H1 (cell line): ENCODE results near the gene SWT1. TPM values are rescaled to one million over a fixed set of nuclear protein-coding genes. Genes with fewer than 3 reads are reported as not detected.

ENCODE experiments used
- CTCF ChIA-PET: fragments of 300-600 bp; sonication (Branson Sonifier 250); formaldehyde crosslinking; loops from one replicate; lab custom pipeline; 2021; ENCODE audit not compliant: partially characterized antibody; lab: Charles Lee
- POLR2A ChIA-PET: fragments of 300-600 bp; sonication (Branson Sonifier 250); formaldehyde crosslinking; loops from one replicate; lab custom pipeline; 2021; ENCODE audit warnings: inconsistent platforms; ENCODE audit not compliant: partially characterized antibody; lab: Charles Lee
- DNase-seq, 2 experiments: peaks; one replicate each; pipeline versions ENCODE4 v3.0.0 to v3.0.0-alpha.2; 2010 to 2022; ENCODE audit warnings: low spot score in 2 of 2, low read depth in 1 of 2, mixed read lengths in 1 of 2
- FAIRE-seq: peaks from 2 replicates; lab custom pipeline; 2011; peaks lifted over from hg19 to GRCh38; lab: Jason Lieb, UNC
- H2AFZ ChIP-seq: 2 replicates; pipeline ENCODE4 v1.8.1; 2012; ENCODE audit warnings: low read length, inconsistent platforms
- H2AK5ac ChIP-seq: 2 replicates; pipeline ENCODE4 v1.6.1; 2013; ENCODE audit warnings: low read depth, low read length
- H2BK120ac ChIP-seq: replicated peaks from 2 replicates; pipeline ENCODE3; 2013; ENCODE audit warnings: low read depth, low read length, inconsistent platforms
- H2BK12ac ChIP-seq: 2 replicates; pipeline ENCODE4 v1.6.1; 2013; ENCODE audit warnings: low read depth, low read length
- H2BK15ac ChIP-seq: 2 replicates; pipeline ENCODE4 v1.6.1; 2013; ENCODE audit warnings: low read length
- H2BK20ac ChIP-seq: 2 replicates; pipeline ENCODE4 v1.6.1; 2013; ENCODE audit warnings: low read length
- H2BK5ac ChIP-seq: 2 replicates; pipeline ENCODE4 v1.6.1; 2013; ENCODE audit warnings: low read depth, low read length
- H3K14ac ChIP-seq: 2 replicates; pipeline ENCODE4 v1.6.1; 2013; ENCODE audit warnings: inconsistent platforms; ENCODE audit not compliant: insufficient read length
- H3K18ac ChIP-seq: 2 replicates; pipeline ENCODE4 v1.6.1; 2013; ENCODE audit warnings: low read length; ENCODE audit errors: extremely low read depth
- H3K23ac ChIP-seq: 2 replicates; pipeline ENCODE4 v1.6.1; 2013; ENCODE audit warnings: inconsistent platforms; ENCODE audit not compliant: insufficient read length
- H3K23me2 ChIP-seq: 2 replicates; pipeline ENCODE4 v1.6.1; 2013; ENCODE audit warnings: low read depth, low read length
- H3K27ac ChIP-seq: 2 replicates; pipeline ENCODE4 v1.6.1; 2011; ENCODE audit warnings: low read depth, low read length, inconsistent platforms
- H3K27me3 ChIP-seq, 4 experiments: replicated peaks in 1 of 4; 1 replicate in 1 of 4; 2 replicates in 3 of 4; pipeline versions ENCODE4 v1.6.1 to v1.8.1; 2011 to 2013; ENCODE audit warnings: low read length in 3 of 4, mild to moderate bottlenecking in 3 of 4, inconsistent platforms in 2 of 4, mixed read lengths in 2 of 4, moderate library complexity in 1 of 4; ENCODE audit not compliant: control insufficient read depth in 3 of 4, insufficient read depth in 3 of 4; ENCODE audit errors: extremely low read depth in 1 of 4
- H3K36me3 ChIP-seq, 4 experiments: 2 replicates each; pipeline versions ENCODE4 v1.6.1 to v1.8.1; 2011 to 2013; ENCODE audit warnings: mild to moderate bottlenecking in 4 of 4, low read length in 3 of 4, moderate library complexity in 2 of 4, control low read depth in 1 of 4, inconsistent platforms in 1 of 4; ENCODE audit not compliant: insufficient read depth in 4 of 4, control insufficient read depth in 2 of 4
- H3K4ac ChIP-seq: replicated peaks from 2 replicates; pipeline ENCODE3; 2013; ENCODE audit warnings: low read length, low read depth, mixed read lengths, inconsistent platforms; ENCODE audit not compliant: insufficient read length
- H3K4me1 ChIP-seq, 4 experiments: replicated peaks in 1 of 4; 1 replicate in 1 of 4; 2 replicates in 3 of 4; pipeline versions ENCODE4 v1.6.1 to v1.8.1; 2011 to 2013; ENCODE audit warnings: low read length in 3 of 4, inconsistent platforms in 2 of 4, mixed read lengths in 1 of 4; ENCODE audit not compliant: insufficient read depth in 4 of 4, control insufficient read depth in 3 of 4
- H3K4me2 ChIP-seq, 2 experiments: 2 replicates each; pipeline versions ENCODE4 v1.6.1 to v1.8.1; 2011 to 2013; ENCODE audit warnings: low read depth in 2 of 2, low read length in 2 of 2, control low read depth in 1 of 2, inconsistent platforms in 1 of 2, mild to moderate bottlenecking in 1 of 2; ENCODE audit not compliant: insufficient read depth in 1 of 2
- H3K4me3 ChIP-seq, 4 experiments: fragments of 200-600, 300-600 bp in 1 of 4; sonication (generic), shearing (Covaris generic), sonication (Bioruptor Twin) in 1 of 4; 2 replicates each; pipeline versions ENCODE4 v1.5.1 to v1.8.1; 2011 to 2016; ENCODE audit warnings: low read length in 4 of 4, low read depth in 3 of 4, control low read depth in 2 of 4, inconsistent platforms in 2 of 4, mild to moderate bottlenecking in 2 of 4, mixed read lengths in 1 of 4, moderate library complexity in 1 of 4; ENCODE audit not compliant: insufficient read depth in 2 of 4; ENCODE audit errors: extremely low read depth in 1 of 4
- H3K56ac ChIP-seq: replicated peaks from 2 replicates; pipeline ENCODE3; 2013; ENCODE audit warnings: low read depth, mild to moderate bottlenecking, mixed read lengths, low read length, inconsistent platforms; ENCODE audit not compliant: insufficient read length
- H3K79me1 ChIP-seq: 2 replicates; pipeline ENCODE4 v1.6.1; 2013; ENCODE audit warnings: low read depth, low read length, control low read depth
- H3K79me2 ChIP-seq, 2 experiments: 2 replicates each; pipeline versions ENCODE4 v1.6.1 to v1.8.1; 2012 to 2013; ENCODE audit warnings: low read length in 2 of 2, mild to moderate bottlenecking in 2 of 2, inconsistent platforms in 1 of 2; ENCODE audit not compliant: insufficient read depth in 2 of 2, control insufficient read depth in 1 of 2
- H3K9ac ChIP-seq, 4 experiments: replicated peaks in 1 of 4; 1 replicate in 1 of 4; 2 replicates in 3 of 4; pipeline versions ENCODE4 v1.6.1 to v1.8.1; 2011 to 2013; ENCODE audit warnings: low read depth in 3 of 4, low read length in 3 of 4, control low read depth in 2 of 4, mild to moderate bottlenecking in 2 of 4, moderate library complexity in 2 of 4, inconsistent platforms in 1 of 4; ENCODE audit errors: extremely low read depth in 1 of 4
- H3K9me3 ChIP-seq, 2 experiments: 2 replicates each; pipeline versions ENCODE4 v1.6.1 to v1.8.1; 2012 to 2013; ENCODE audit warnings: mild to moderate bottlenecking in 2 of 2, moderate library complexity in 2 of 2, control low read depth in 1 of 2, inconsistent platforms in 1 of 2, low read depth in 1 of 2, low read length in 1 of 2, mixed read lengths in 1 of 2; ENCODE audit not compliant: insufficient read depth in 2 of 2
- H4K20me1 ChIP-seq, 2 experiments: replicated peaks in 1 of 2; 2 replicates each; pipeline versions ENCODE3 to v1.8.1; 2011 to 2013; ENCODE audit warnings: inconsistent platforms in 2 of 2, low read length in 2 of 2, mild to moderate bottlenecking in 1 of 2; ENCODE audit not compliant: insufficient read depth in 2 of 2, control insufficient read depth in 1 of 2
- H4K5ac ChIP-seq: 2 replicates; pipeline ENCODE4 v1.6.1; 2013; ENCODE audit warnings: low read length, low read depth, mixed read lengths, inconsistent platforms; ENCODE audit not compliant: insufficient read length
- H4K8ac ChIP-seq: 2 replicates; pipeline ENCODE4 v1.8.0; 2013; ENCODE audit warnings: mild to moderate bottlenecking, moderate library complexity, low read length, inconsistent platforms; ENCODE audit not compliant: insufficient read depth; ENCODE audit errors: extremely low read depth
- H4K91ac ChIP-seq: replicated peaks from 2 replicates; pipeline ENCODE3; 2013; ENCODE audit warnings: low read length, mixed read lengths, inconsistent platforms; ENCODE audit not compliant: insufficient read length
- CHD1 ChIP-seq: IDR thresholded peaks from 2 replicates; pipeline ENCODE4 v1.6.1; 2012; ENCODE audit warnings: low read depth, low read length, improper control_type of control experiment
- EGR1 ChIP-seq: IDR thresholded peaks from 2 replicates; pipeline ENCODE4 v1.6.1; 2011; ENCODE audit warnings: low read depth, low read length, borderline replicate concordance
- POU5F1 ChIP-seq: IDR thresholded peaks from 2 replicates; pipeline ENCODE4 v1.6.1; 2011; ENCODE audit warnings: low read depth, mild to moderate bottlenecking, low read length, moderate library complexity
- TAF7 ChIP-seq: optimal IDR thresholded peaks from 2 replicates; pipeline ENCODE3; 2011; ENCODE audit warnings: low read depth, mild to moderate bottlenecking, inconsistent platforms, low read length, moderate library complexity, borderline replicate concordance
- polyA plus RNA-seq, 7 experiments: library from polyadenylated mRNA; depleted of rRNA in 3 of 7; stranded (reverse) in 5 of 7; unstranded in 2 of 7; fragments of >200 nt in 5 of 7; fragments of 200-250 nt in 2 of 7; gene quantifications; 1 replicate in 5 of 7; 2 replicates in 1 of 7; 4 replicates in 1 of 7; pipeline versions ENCODE4 v1.2.1 to v1.2.3, GENCODE V29; 2011 to 2013; ENCODE audit warnings: missing spikeins in 2 of 7, mixed read lengths in 2 of 7
- total RNA-seq: library from RNA; stranded (reverse); fragmentation: NEBNext Ultra II Directional; extraction: Animal tissue kit (Norgen Biotek cat#: 25700); gene quantifications from 2 replicates; pipeline ENCODE4 v1.2.1, GENCODE V29; 2021

Gene SWT1
- total and polyA plus RNA-seq, 2 of the 8 experiments (the other 6 are each of a cell fraction or from before 2014, with no cell fraction given): 1.4 to 6.2 TPM

DNA sequence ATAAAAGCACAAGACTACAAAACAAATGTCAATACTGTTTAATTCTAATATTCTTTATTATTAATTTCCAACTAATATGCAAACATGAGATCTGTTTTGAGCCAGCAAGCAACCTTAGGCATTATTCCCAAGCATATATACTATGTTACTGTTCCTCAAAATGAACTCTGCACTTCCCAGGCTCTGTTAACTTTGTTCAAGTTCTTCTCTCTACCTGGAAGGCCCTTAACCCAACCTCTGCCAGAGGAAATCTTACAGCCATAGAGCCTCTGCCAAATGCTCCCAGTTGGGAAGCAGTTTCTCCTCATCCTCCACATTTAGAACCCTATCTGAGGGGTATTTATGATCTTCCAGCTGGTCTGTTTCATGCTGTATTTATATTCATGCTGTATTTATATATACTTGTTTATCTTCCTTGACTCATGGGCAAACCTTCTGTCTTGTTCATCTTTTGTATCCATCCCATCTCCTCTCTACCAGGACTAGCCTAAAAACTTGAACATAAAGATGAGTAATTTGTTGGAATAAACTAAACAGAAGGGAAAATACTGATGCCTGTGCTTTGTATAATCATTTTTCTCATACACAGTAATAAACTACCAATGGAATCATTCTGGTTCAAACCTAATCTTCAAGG is 154.7 kb downstream of the SWT1 start:
- H3K79me1 ChIP-seq: no peaks in the 10 kb centered on the region
- no peak overlapping the region for H2BK120ac ChIP-seq
- H2BK12ac ChIP-seq: no peak overlapping the region
- H3K18ac ChIP-seq: no peak overlapping the region
- H3K56ac ChIP-seq: no peak overlapping the region
- H3K9ac ChIP-seq: no peak overlapping the region
- no peaks in the 10 kb centered on the region for H3K9me3 ChIP-seq
- no peak overlapping the region for H4K8ac ChIP-seq
- H3K4me3 ChIP-seq: 0 out of 8 replicates have a peak overlapping the region, but pooled peaks of 1 of the 4 experiments have one; percentile 97
- no peak overlapping the region for H2BK5ac ChIP-seq
- ChIA-PET CTCF (interaction anchor here (1.6 to 1.7 kb wide), 2 partner anchors 284 to 358 kb away, joined by 3 to 6 read pairs; no protein-coding TSS in a partner anchor), POLR2A (no interaction called here)
- no peak overlapping the region for H4K5ac ChIP-seq
- H3K79me2 ChIP-seq: peaks cover 42 to 86% of the 10 kb centered on the region in 2 experiments
- H2AFZ ChIP-seq: no peak overlapping the region
- H3K4me2 ChIP-seq: no peak overlapping the region
- no peak overlapping the region for H2BK15ac ChIP-seq
- no peaks in the 10 kb centered on the region for H3K27me3 ChIP-seq
- H2BK20ac ChIP-seq: no peak overlapping the region
- no peak for DNase-seq
- H3K4ac ChIP-seq: no peak overlapping the region
- no peak overlapping the region for H3K14ac ChIP-seq
- no peak overlapping the region for H3K27ac ChIP-seq
- no peak overlapping the region for H2AK5ac ChIP-seq
- H3K36me3 ChIP-seq: peaks cover 7 to 46% (median 32%) of the 10 kb centered on the region in 4 experiments
- peaks cover 14 to 22% of the 10 kb centered on the region in 2 experiments for H4K20me1 ChIP-seq
- TF ChIP-seq TAF7: no peak
- TF ChIP-seq POU5F1: no peak
- TF ChIP-seq CHD1: no peak
- TF ChIP-seq EGR1: no peak
- TF ChIP-seq, all 59 proteins: peak for 0
- H3K23me2 ChIP-seq: peaks cover 8% of the 10 kb centered on the region
- H3K23ac ChIP-seq: no peak overlapping the region
- no peak for FAIRE-seq
- peaks cover 0 to 4% (median 0%) of the 10 kb centered on the region in 4 experiments; a peak in 1 of 7 replicates for H3K4me1 ChIP-seq
- H4K91ac ChIP-seq: no peak overlapping the region
